ENCODE results near the gene SLC41A1. TPM values are rescaled to one million over a fixed set of nuclear protein-coding genes. Genes with fewer than 3 reads are reported as not detected.

The SLC41A1 gene
- total RNA-seq, 4 donors from 2014 or later: 15.3 to 33.1 (median 25.1) TPM

- ATAC-seq (ENCODE audit: low FRiP score) (no peak), DNase-seq (ENCODE audit: low spot score) (no peak)
- TF ChIP-seq CTCF (IDR thresholded peaks at IDR 0.05): no peak
These were observed 3.5 kb downstream of the SLC41A1 start for GRCh38 chr1:205809469-205809868.

GRCh38 chr1:205805082-205805711 lies 7.8 kb downstream of the SLC41A1 start:
- ATAC-seq (ENCODE audit: low FRiP score): no peak
- DNase-seq (ENCODE audit: low spot score): no peak
- TF ChIP-seq CTCF (IDR thresholded peaks at IDR 0.05): no peak

- no peak for ATAC-seq (ENCODE audit: low FRiP score)
- no peak for TF ChIP-seq CTCF (IDR thresholded peaks at IDR 0.05)
- DNase-seq (ENCODE audit: low spot score): no peak
These were observed 8.4 kb downstream of the SLC41A1 start for GRCh38 chr1:205804605-205805004.

- no peak for ATAC-seq (ENCODE audit: low FRiP score)
- no peak for TF ChIP-seq CTCF (IDR thresholded peaks at IDR 0.05)
- DNase-seq (ENCODE audit: low spot score): no peak
These were observed 9.0 kb downstream of the SLC41A1 start for GRCh38 chr1:205803986-205804385.

GRCh38 chr1:205802060-205802459 lies 10.9 kb downstream of the SLC41A1 start:
- DNase-seq (ENCODE audit: low spot score) (no peak), ATAC-seq (ENCODE audit: low FRiP score) (no peak)
- TF ChIP-seq CTCF (IDR thresholded peaks at IDR 0.05): no peak

GRCh38 chr1:205800981-205801703 lies 11.9 kb downstream of the SLC41A1 start:
- DNase-seq (ENCODE audit: low spot score) (no peak), ATAC-seq (ENCODE audit: low FRiP score) (no peak)
- TF ChIP-seq CTCF (IDR thresholded peaks at IDR 0.05): no peak

GRCh38 chr1:205800427-205800826 lies 12.6 kb downstream of the SLC41A1 start:
- DNase-seq (ENCODE audit: low spot score) (no peak), ATAC-seq (ENCODE audit: low FRiP score) (no peak)
- TF ChIP-seq CTCF (IDR thresholded peaks at IDR 0.05): no peak
